ENCODE results near the gene ZNF221. TPM values are rescaled to one million over a fixed set of nuclear protein-coding genes. Genes with fewer than 3 reads are reported as not detected.

ZNF221 gene
- total and polyA plus RNA-seq, 2 experiments from 2014 or later, result 1.5 to 9.2 TPM

- H4K20me1 ChIP-seq (replicated peaks; ENCODE audit: insufficient read depth), result no peaks in the 10 kb centered on the region
- H2AFZ ChIP-seq, result no peak overlapping the region
- DNase-seq (ENCODE audit: low spot score) (no peak), ATAC-seq (no peak)
- Mint-ChIP-seq H3K27me3 (ENCODE audit: insufficient read depth, low read depth, poor library complexity) (no peaks in the 10 kb centered on the region), H3K36me3 (ENCODE audit: low read depth) (peaks cover 79% of the 10 kb centered on the region), H3K4me3 (no peak overlapping the region), H3K27ac (no peak overlapping the region), H3K9me3 (peaks cover 91% of the 10 kb centered on the region), H3K4me1 (no peaks in the 10 kb centered on the region)
- TF ChIP-seq NANOG (IDR thresholded peaks at IDR 0.05; ENCODE audit: borderline replicate concordance) (no peak), ETS1 (IDR thresholded peaks at IDR 0.05) (no peak), REST (IDR thresholded peaks at IDR 0.05; ENCODE audit: unreplicated experiment) (no peak), ZNF114 (CRISPR knock-in tag; IDR thresholded peaks at IDR 0.05) (no peak), POLR2AphosphoS5 (IDR thresholded peaks at IDR 0.05; ENCODE audit: low read depth) (no peak), EZH2phosphoT487 (IDR thresholded peaks at IDR 0.05; ENCODE audit: unreplicated experiment) (no peak), ZNF331 (CRISPR knock-in tag; IDR thresholded peaks at IDR 0.05; ENCODE audit: low read depth) (no peak), CTCF (conservative IDR thresholded peaks at IDR 0.05; ENCODE audit: low read depth in 2 of 2) (no peak), STAT1 (IDR thresholded peaks at IDR 0.05; ENCODE audit: unreplicated experiment) (no peak), ZNF462 (CRISPR knock-in tag; IDR thresholded peaks at IDR 0.05) (no peak), CREB1 (CRISPR knock-in tag; IDR thresholded peaks at IDR 0.05; ENCODE audit: low read depth) (no peak), JUNB (IDR thresholded peaks at IDR 0.05; ENCODE audit: unreplicated experiment) (no peak), EZH2 (IDR thresholded peaks at IDR 0.05; ENCODE audit: low read depth, unreplicated experiment) (no peak)
- no peak overlapping the region for H3K27ac ChIP-seq (ENCODE audit: low read depth)
- no peak overlapping the region for H3K4me3 ChIP-seq
- H3K9me2 ChIP-seq (ENCODE audit: insufficient read depth), result no peaks in the 10 kb centered on the region
- no peak overlapping the region for H3K4me2 ChIP-seq
- H3K27me3 ChIP-seq (ENCODE audit: insufficient read depth), result no peaks in the 10 kb centered on the region
- no peaks in the 10 kb centered on the region for H3F3A ChIP-seq (replicated peaks; ENCODE audit: low read depth)
- H3K79me2 ChIP-seq (replicated peaks; ENCODE audit: insufficient read depth), result no peaks in the 10 kb centered on the region
- peaks cover 33% of the 10 kb centered on the region; the same call in 1 of the 2 replicates for H3K36me3 ChIP-seq (ENCODE audit: insufficient read depth)
- H3K4me1 ChIP-seq (ENCODE audit: insufficient read depth), result no peaks in the 10 kb centered on the region
Observed at GRCh38 chr19:43908659-43909058, 42.4 kb upstream of the ZNF221 start.

All from GM23338 (cell line).